T-helper 1 cell treated with Interleukin-12 subunit alpha and Interleukin-12 subunit beta and Interleukin-4 antibody, amounts not matched to agents 30 μg/mL and 1 μg/mL, for 36 hours (primary cell): ENCODE measurements around the gene PLOD2.

Source experiments
- H3K27ac Mint-ChIP-seq: one replicate; pipeline ENCODE4 v1.8.0; 2021; ENCODE audit warnings: mild to moderate bottlenecking, mixed read lengths
- H3K27me3 Mint-ChIP-seq: one replicate; pipeline ENCODE4 v1.8.0; 2021; ENCODE audit warnings: low read depth, mixed read lengths
- H3K36me3 Mint-ChIP-seq: one replicate; pipeline ENCODE4 v1.8.0; 2021; ENCODE audit warnings: low read depth, mixed read lengths
- H3K4me1 Mint-ChIP-seq: one replicate; pipeline ENCODE4 v1.8.0; 2021; ENCODE audit warnings: low read depth, mixed read lengths
- H3K4me3 Mint-ChIP-seq: one replicate; pipeline ENCODE4 v1.8.0; 2021; ENCODE audit warnings: mild to moderate bottlenecking, moderate library complexity, mixed read lengths
- H3K9me3 Mint-ChIP-seq: one replicate; pipeline ENCODE4 v1.8.0; 2021; ENCODE audit warnings: mixed read lengths

The PLOD2 gene

GRCh38 chr3:146160964-146161662 is at the start of gene PLOD2:
TSS of gene PLOD2 (minus strand) at chr3:146161184. CDS start at chr3:146160989, 195 bp downstream.
- Mint-ChIP-seq H3K27ac (no peak within 1 kb of the TSS), H3K27me3 (peaks cover 71% of the 10 kb centered on the region), H3K4me3 (peak within 1 kb of the TSS; percentile 79), H3K9me3 (no peaks in the 10 kb centered on the region), H3K4me1 (peaks cover 10% of the 10 kb centered on the region), H3K36me3 (peaks cover 2% of the 10 kb centered on the region)

GRCh38 chr3:146209371-146209770 is 48.4 kb upstream of the PLOD2 start:
- H3K27me3 Mint-ChIP-seq = no peaks in the 10 kb centered on the region

GRCh38 chr3:146203776-146204175 is 42.8 kb upstream of the PLOD2 start:
- no peaks in the 10 kb centered on the region for H3K36me3 Mint-ChIP-seq

More at GRCh38 chr3:146209371-146209770, 48.4 kb upstream of the PLOD2 start:
- Mint-ChIP-seq H3K4me1 (no peaks in the 10 kb centered on the region), H3K4me3 (no peak overlapping the region), H3K9me3 (no peaks in the 10 kb centered on the region), H3K36me3 (no peaks in the 10 kb centered on the region), H3K27ac (no peak overlapping the region)

GRCh38 chr3:146200461-146201220 is 39.7 kb upstream of the PLOD2 start:
- no peaks in the 10 kb centered on the region for H3K9me3 Mint-ChIP-seq
- no peaks in the 10 kb centered on the region for H3K36me3 Mint-ChIP-seq
- no peaks in the 10 kb centered on the region for H3K4me1 Mint-ChIP-seq
- peaks cover 19% of the 10 kb centered on the region for H3K27me3 Mint-ChIP-seq
- no peak overlapping the region for H3K4me3 Mint-ChIP-seq
- H3K27ac Mint-ChIP-seq = no peak overlapping the region

More at GRCh38 chr3:146203776-146204175, 42.8 kb upstream of the PLOD2 start:
- H3K27ac Mint-ChIP-seq = no peak overlapping the region
- no peaks in the 10 kb centered on the region for H3K9me3 Mint-ChIP-seq
- H3K4me1 Mint-ChIP-seq = no peaks in the 10 kb centered on the region
- H3K27me3 Mint-ChIP-seq = peaks cover 15% of the 10 kb centered on the region
- H3K4me3 Mint-ChIP-seq = no peak overlapping the region

GRCh38 chr3:146199762-146200161 is 38.8 kb upstream of the PLOD2 start:
- Mint-ChIP-seq H3K4me3 (no peak overlapping the region), H3K9me3 (no peaks in the 10 kb centered on the region), H3K27me3 (peaks cover 23% of the 10 kb centered on the region), H3K36me3 (no peaks in the 10 kb centered on the region), H3K27ac (no peak overlapping the region), H3K4me1 (no peaks in the 10 kb centered on the region)

- Mint-ChIP-seq H3K4me1 (no peaks in the 10 kb centered on the region), H3K9me3 (no peaks in the 10 kb centered on the region), H3K36me3 (no peaks in the 10 kb centered on the region)
Observed at GRCh38 chr3:146196789-146197188, 35.8 kb upstream of the PLOD2 start.

GRCh38 chr3:146195605-146196004 is 34.6 kb upstream of the PLOD2 start:
- H3K36me3 Mint-ChIP-seq = no peaks in the 10 kb centered on the region
- no peak overlapping the region for H3K4me3 Mint-ChIP-seq
- no peaks in the 10 kb centered on the region for H3K9me3 Mint-ChIP-seq
- peaks cover 12% of the 10 kb centered on the region for H3K27me3 Mint-ChIP-seq
- H3K27ac Mint-ChIP-seq = no peak overlapping the region
- H3K4me1 Mint-ChIP-seq = no peaks in the 10 kb centered on the region

More at GRCh38 chr3:146196789-146197188, 35.8 kb upstream of the PLOD2 start:
- H3K4me3 Mint-ChIP-seq = no peak overlapping the region
- peaks cover 18% of the 10 kb centered on the region for H3K27me3 Mint-ChIP-seq
- H3K27ac Mint-ChIP-seq = no peak overlapping the region

- H3K4me3 Mint-ChIP-seq = no peak overlapping the region
- peaks cover 12% of the 10 kb centered on the region for H3K27me3 Mint-ChIP-seq
- H3K9me3 Mint-ChIP-seq = no peaks in the 10 kb centered on the region
- no peak overlapping the region for H3K27ac Mint-ChIP-seq
- no peaks in the 10 kb centered on the region for H3K4me1 Mint-ChIP-seq
- no peaks in the 10 kb centered on the region for H3K36me3 Mint-ChIP-seq
Observed at GRCh38 chr3:146195030-146195429, 34.0 kb upstream of the PLOD2 start.

- no peak overlapping the region for H3K27ac Mint-ChIP-seq
Observed at GRCh38 chr3:146191051-146191450, 30.1 kb upstream of the PLOD2 start.

GRCh38 chr3:146189519-146190173 is 28.7 kb upstream of the PLOD2 start:
- H3K27me3 Mint-ChIP-seq = peaks cover 12% of the 10 kb centered on the region
- no peak overlapping the region for H3K27ac Mint-ChIP-seq
- H3K36me3 Mint-ChIP-seq = no peaks in the 10 kb centered on the region
- no peaks in the 10 kb centered on the region for H3K9me3 Mint-ChIP-seq
- H3K4me1 Mint-ChIP-seq = no peaks in the 10 kb centered on the region
- H3K4me3 Mint-ChIP-seq = no peak overlapping the region

More at GRCh38 chr3:146191051-146191450, 30.1 kb upstream of the PLOD2 start:
- no peaks in the 10 kb centered on the region for H3K36me3 Mint-ChIP-seq
- no peak overlapping the region for H3K4me3 Mint-ChIP-seq
- H3K27me3 Mint-ChIP-seq = peaks cover 16% of the 10 kb centered on the region
- no peaks in the 10 kb centered on the region for H3K4me1 Mint-ChIP-seq
- no peaks in the 10 kb centered on the region for H3K9me3 Mint-ChIP-seq

- Mint-ChIP-seq H3K27ac (no peak overlapping the region), H3K4me3 (no peak overlapping the region)
Observed at GRCh38 chr3:146187334-146187950, 26.5 kb upstream of the PLOD2 start.

GRCh38 chr3:146184241-146185015 is 23.4 kb upstream of the PLOD2 start:
- no peaks in the 10 kb centered on the region for H3K36me3 Mint-ChIP-seq
- no peak overlapping the region for H3K27ac Mint-ChIP-seq
- no peaks in the 10 kb centered on the region for H3K9me3 Mint-ChIP-seq
- peaks cover 12% of the 10 kb centered on the region for H3K27me3 Mint-ChIP-seq
- H3K4me3 Mint-ChIP-seq = no peak overlapping the region
- H3K4me1 Mint-ChIP-seq = no peaks in the 10 kb centered on the region

More at GRCh38 chr3:146187334-146187950, 26.5 kb upstream of the PLOD2 start:
- H3K36me3 Mint-ChIP-seq = no peaks in the 10 kb centered on the region
- peaks cover 14% of the 10 kb centered on the region for H3K27me3 Mint-ChIP-seq
- no peaks in the 10 kb centered on the region for H3K4me1 Mint-ChIP-seq
- no peaks in the 10 kb centered on the region for H3K9me3 Mint-ChIP-seq

- peaks cover 6% of the 10 kb centered on the region for H3K27me3 Mint-ChIP-seq
- H3K4me3 Mint-ChIP-seq = no peak overlapping the region
- no peak overlapping the region for H3K27ac Mint-ChIP-seq
- H3K36me3 Mint-ChIP-seq = no peaks in the 10 kb centered on the region
- no peaks in the 10 kb centered on the region for H3K9me3 Mint-ChIP-seq
- H3K4me1 Mint-ChIP-seq = no peaks in the 10 kb centered on the region
Observed at GRCh38 chr3:146181216-146181615, 20.2 kb upstream of the PLOD2 start.

GRCh38 chr3:146180376-146180775 is 19.4 kb upstream of the PLOD2 start:
- no peaks in the 10 kb centered on the region for H3K9me3 Mint-ChIP-seq
- no peak overlapping the region for H3K27ac Mint-ChIP-seq
- peaks cover 6% of the 10 kb centered on the region for H3K27me3 Mint-ChIP-seq
- H3K4me3 Mint-ChIP-seq = no peak overlapping the region
- H3K4me1 Mint-ChIP-seq = no peaks in the 10 kb centered on the region
- H3K36me3 Mint-ChIP-seq = no peaks in the 10 kb centered on the region
